ENCODE results near the gene PSG6. TPM values are rescaled to one million over a fixed set of nuclear protein-coding genes. Genes with fewer than 3 reads are reported as not detected.
"Not testable (repeated sequence)": the region's sequence is repeated elsewhere in the genome, so short reads cannot be mapped to it uniquely, and the experiment has no call there.

PSG6 gene
- total RNA-seq, 2 experiments from 2014 or later = not detected

GRCh38 chr19:42898656-42899055, 19.0 kb downstream of the PSG6 start:
- peaks cover 36% of the 10 kb centered on the region for H3K27me3 Mint-ChIP-seq
- CTCF ChIA-PET; H3K36me3 ChIP-seq (ENCODE audit: insufficient read depth, low read length); intact Hi-C loops (cut with DNase I, micrococcal nuclease); H3K27me3 ChIP-seq (ENCODE audit: control insufficient read depth in 1 of 2, insufficient read depth in 2 of 2, low read length in 2 of 2); H3K9me3 ChIP-seq (ENCODE audit: control insufficient read depth in 1 of 2, insufficient read depth in 1 of 2, low read length in 2 of 2); H3K4me3 ChIP-seq (ENCODE audit: low read length); H3K4me1 Mint-ChIP-seq (ENCODE audit: low read depth); H3K9me3 Mint-ChIP-seq; H3K27ac ChIP-seq (ENCODE audit: low read depth in 1 of 2, low read length in 2 of 2); H3K4me3 Mint-ChIP-seq; POLR2A ChIA-PET; H3K36me3 Mint-ChIP-seq (ENCODE audit: low read depth); ATAC-seq (ENCODE audit: poor library complexity); DNase-seq; H3K27ac Mint-ChIP-seq; H3K4me1 ChIP-seq (ENCODE audit: insufficient read depth, low read length): not testable (repeated sequence)

- ATAC-seq (ENCODE audit: poor library complexity); DNase-seq; H3K4me3 ChIP-seq (ENCODE audit: low read length); H3K4me1 Mint-ChIP-seq (ENCODE audit: low read depth); intact Hi-C loops (cut with DNase I, micrococcal nuclease); H3K36me3 ChIP-seq (ENCODE audit: insufficient read depth, low read length); CTCF ChIA-PET; H3K36me3 Mint-ChIP-seq (ENCODE audit: low read depth); H3K27me3 ChIP-seq (ENCODE audit: control insufficient read depth in 1 of 2, insufficient read depth in 2 of 2, low read length in 2 of 2); POLR2A ChIA-PET; H3K4me1 ChIP-seq (ENCODE audit: insufficient read depth, low read length); H3K9me3 ChIP-seq (ENCODE audit: control insufficient read depth in 1 of 2, insufficient read depth in 1 of 2, low read length in 2 of 2); H3K27ac ChIP-seq (ENCODE audit: low read depth in 1 of 2, low read length in 2 of 2); H3K4me3 Mint-ChIP-seq; H3K27ac Mint-ChIP-seq; H3K9me3 Mint-ChIP-seq: not testable (repeated sequence)
- peaks cover 35% of the 10 kb centered on the region for H3K27me3 Mint-ChIP-seq
These were observed 20.0 kb downstream of the PSG6 start for GRCh38 chr19:42897729-42898128.

- DNase-seq; H3K27me3 ChIP-seq (ENCODE audit: control insufficient read depth in 1 of 2, insufficient read depth in 2 of 2, low read length in 2 of 2); H3K4me1 ChIP-seq (ENCODE audit: insufficient read depth, low read length); intact Hi-C loops (cut with DNase I, micrococcal nuclease); H3K27ac Mint-ChIP-seq; H3K4me3 ChIP-seq (ENCODE audit: low read length); H3K36me3 ChIP-seq (ENCODE audit: insufficient read depth, low read length); CTCF ChIA-PET; H3K9me3 ChIP-seq (ENCODE audit: control insufficient read depth in 1 of 2, insufficient read depth in 1 of 2, low read length in 2 of 2); H3K4me3 Mint-ChIP-seq; ATAC-seq (ENCODE audit: poor library complexity); H3K36me3 Mint-ChIP-seq (ENCODE audit: low read depth); POLR2A ChIA-PET; H3K27ac ChIP-seq (ENCODE audit: low read depth in 1 of 2, low read length in 2 of 2); H3K4me1 Mint-ChIP-seq (ENCODE audit: low read depth): not testable (repeated sequence)
- peaks cover 12% of the 10 kb centered on the region for H3K9me3 Mint-ChIP-seq
- H3K27me3 Mint-ChIP-seq = peaks cover 20% of the 10 kb centered on the region
These were observed 27.2 kb downstream of the PSG6 start for GRCh38 chr19:42890446-42890845.

GRCh38 chr19:42887876-42888445, 29.7 kb downstream of the PSG6 start:
- peaks cover 42% of the 10 kb centered on the region for H3K27me3 Mint-ChIP-seq
- H3K27me3 ChIP-seq (ENCODE audit: control insufficient read depth in 1 of 2, insufficient read depth in 2 of 2, low read length in 2 of 2); H3K9me3 Mint-ChIP-seq; H3K27ac ChIP-seq (ENCODE audit: low read depth in 1 of 2, low read length in 2 of 2); H3K27ac Mint-ChIP-seq; CTCF ChIA-PET; H3K4me3 Mint-ChIP-seq; H3K36me3 Mint-ChIP-seq (ENCODE audit: low read depth); H3K9me3 ChIP-seq (ENCODE audit: control insufficient read depth in 1 of 2, insufficient read depth in 1 of 2, low read length in 2 of 2); DNase-seq; H3K36me3 ChIP-seq (ENCODE audit: insufficient read depth, low read length); ATAC-seq (ENCODE audit: poor library complexity); H3K4me1 ChIP-seq (ENCODE audit: insufficient read depth, low read length); H3K4me3 ChIP-seq (ENCODE audit: low read length); H3K4me1 Mint-ChIP-seq (ENCODE audit: low read depth); POLR2A ChIA-PET; intact Hi-C loops (cut with DNase I, micrococcal nuclease): not testable (repeated sequence)

- CTCF ChIA-PET; H3K4me1 ChIP-seq (ENCODE audit: insufficient read depth, low read length); H3K9me3 Mint-ChIP-seq; H3K36me3 ChIP-seq (ENCODE audit: insufficient read depth, low read length); H3K4me3 ChIP-seq (ENCODE audit: low read length); ATAC-seq (ENCODE audit: poor library complexity); H3K4me1 Mint-ChIP-seq (ENCODE audit: low read depth); POLR2A ChIA-PET; DNase-seq; H3K27me3 ChIP-seq (ENCODE audit: control insufficient read depth in 1 of 2, insufficient read depth in 2 of 2, low read length in 2 of 2); H3K4me3 Mint-ChIP-seq; H3K27ac Mint-ChIP-seq; intact Hi-C loops (cut with DNase I, micrococcal nuclease); H3K9me3 ChIP-seq (ENCODE audit: control insufficient read depth in 1 of 2, insufficient read depth in 1 of 2, low read length in 2 of 2); H3K36me3 Mint-ChIP-seq (ENCODE audit: low read depth); H3K27ac ChIP-seq (ENCODE audit: low read depth in 1 of 2, low read length in 2 of 2): not testable (repeated sequence)
- H3K27me3 Mint-ChIP-seq = peaks cover 51% of the 10 kb centered on the region
These were observed 35.0 kb downstream of the PSG6 start for GRCh38 chr19:42882730-42883129.

- H3K9me3 ChIP-seq (ENCODE audit: control insufficient read depth in 1 of 2, insufficient read depth in 1 of 2, low read length in 2 of 2); H3K9me3 Mint-ChIP-seq; DNase-seq; H3K4me3 Mint-ChIP-seq; H3K4me1 ChIP-seq (ENCODE audit: insufficient read depth, low read length); H3K4me1 Mint-ChIP-seq (ENCODE audit: low read depth); ATAC-seq (ENCODE audit: poor library complexity); intact Hi-C loops (cut with DNase I, micrococcal nuclease); POLR2A ChIA-PET; H3K27ac ChIP-seq (ENCODE audit: low read depth in 1 of 2, low read length in 2 of 2); H3K4me3 ChIP-seq (ENCODE audit: low read length); H3K27me3 ChIP-seq (ENCODE audit: control insufficient read depth in 1 of 2, insufficient read depth in 2 of 2, low read length in 2 of 2); H3K36me3 Mint-ChIP-seq (ENCODE audit: low read depth); H3K36me3 ChIP-seq (ENCODE audit: insufficient read depth, low read length); H3K27ac Mint-ChIP-seq; CTCF ChIA-PET: not testable (repeated sequence)
- H3K27me3 Mint-ChIP-seq = peaks cover 48% of the 10 kb centered on the region
These were observed 35.7 kb downstream of the PSG6 start for GRCh38 chr19:42882010-42882409.

Data from CD4-positive, alpha-beta T cell (primary cell).